ENCODE measurements around the gene ZNF281.

DNA sequence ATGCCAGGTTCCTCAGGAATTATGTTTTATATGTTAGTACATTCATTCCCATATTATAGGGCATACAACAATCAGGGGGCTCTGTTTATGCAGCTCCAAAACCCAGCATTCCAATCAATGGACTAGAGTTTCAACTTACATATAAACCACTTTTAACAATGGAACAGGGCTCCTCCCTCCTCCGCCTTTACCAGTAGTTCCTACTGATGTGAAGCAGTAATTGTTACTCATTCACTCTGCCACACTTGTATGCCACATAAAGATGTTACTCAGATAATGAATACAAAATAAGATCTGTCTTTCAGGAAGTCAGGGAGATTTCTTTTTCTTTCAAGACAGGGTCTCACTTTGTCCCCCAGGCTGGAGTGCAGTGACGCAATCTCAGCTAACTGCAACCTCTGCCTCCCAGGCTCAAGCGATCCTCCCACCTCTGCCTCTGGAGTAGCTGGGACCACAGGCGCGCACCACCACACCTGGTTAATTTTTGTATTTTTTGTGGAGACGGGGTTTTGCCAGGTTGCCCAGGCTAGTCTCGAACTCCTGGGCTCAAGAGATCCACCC, 17.1 kb downstream of the ZNF281 start:
- TF ChIP-seq EZH2 (IDR thresholded peaks at IDR 0.05; ENCODE audit: insufficient read depth, poor library complexity, severe bottlenecking), result no peak
- TF ChIP-seq EZH2phosphoT487 (IDR thresholded peaks at IDR 0.05; ENCODE audit: insufficient read depth, low read depth), result no peak
